ENCODE measurements around the gene KLK6. TPM values are rescaled to one million over a fixed set of nuclear protein-coding genes. Genes with fewer than 3 reads are reported as not detected.

Gene KLK6
- total RNA-seq, 4 donors from 2014 or later: 5.4 to 56.9 (median 9.0) TPM; not detected in 1

DNA sequence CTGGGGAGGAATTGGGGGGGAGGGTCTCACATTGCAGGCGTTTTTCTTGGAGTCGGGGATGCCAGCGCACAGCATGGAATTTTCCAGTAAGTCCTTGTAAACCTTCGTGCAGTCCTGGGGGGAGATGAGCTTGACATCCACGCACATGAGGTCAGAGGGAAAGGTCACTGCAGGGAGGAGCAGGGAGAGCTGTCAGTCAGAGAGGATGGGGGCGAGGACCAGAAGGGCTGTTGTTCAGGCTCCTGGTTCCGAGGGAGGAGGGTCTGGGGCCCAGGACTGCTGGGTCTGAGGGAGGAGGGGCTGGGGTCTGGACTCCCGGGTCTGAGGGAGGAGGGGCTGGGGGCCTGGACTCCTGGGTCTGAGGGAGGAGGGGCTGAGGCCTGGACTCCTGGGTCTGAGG is 10.4 kb upstream of the KLK6 start:
- no peaks in the 10 kb centered on the region for H3K36me3 ChIP-seq
- DNase-seq (ENCODE audit: low spot score in 2 of 2): no peak
- WGBS: 72% methylated on average over 8 of the region's 8 CpGs
- peaks cover 25% of the 10 kb centered on the region for H3K4me1 ChIP-seq
- TF ChIP-seq EP300 (IDR thresholded peaks at IDR 0.05) (no peak), POLR2AphosphoS5 (IDR thresholded peaks at IDR 0.05) (no peak), POLR2A (IDR thresholded peaks at IDR 0.05) (no peak)
- TF ChIP-seq, protein P1, sequence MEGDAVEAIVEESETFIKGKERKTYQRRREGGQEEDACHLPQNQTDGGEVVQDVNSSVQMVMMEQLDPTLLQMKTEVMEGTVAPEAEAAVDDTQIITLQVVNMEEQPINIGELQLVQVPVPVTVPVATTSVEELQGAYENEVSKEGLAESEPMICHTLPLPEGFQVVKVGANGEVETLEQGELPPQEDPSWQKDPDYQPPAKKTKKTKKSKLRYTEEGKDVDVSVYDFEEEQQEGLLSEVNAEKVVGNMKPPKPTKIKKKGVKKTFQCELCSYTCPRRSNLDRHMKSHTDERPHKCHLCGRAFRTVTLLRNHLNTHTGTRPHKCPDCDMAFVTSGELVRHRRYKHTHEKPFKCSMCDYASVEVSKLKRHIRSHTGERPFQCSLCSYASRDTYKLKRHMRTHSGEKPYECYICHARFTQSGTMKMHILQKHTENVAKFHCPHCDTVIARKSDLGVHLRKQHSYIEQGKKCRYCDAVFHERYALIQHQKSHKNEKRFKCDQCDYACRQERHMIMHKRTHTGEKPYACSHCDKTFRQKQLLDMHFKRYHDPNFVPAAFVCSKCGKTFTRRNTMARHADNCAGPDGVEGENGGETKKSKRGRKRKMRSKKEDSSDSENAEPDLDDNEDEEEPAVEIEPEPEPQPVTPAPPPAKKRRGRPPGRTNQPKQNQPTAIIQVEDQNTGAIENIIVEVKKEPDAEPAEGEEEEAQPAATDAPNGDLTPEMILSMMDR (IDR thresholded peaks at IDR 0.05): no peak
- H3K27me3 ChIP-seq: peaks cover 49% of the 10 kb centered on the region
- no peak overlapping the region for H3K4me3 ChIP-seq
- no peaks in the 10 kb centered on the region for H3K9me3 ChIP-seq
- H3K27ac ChIP-seq: no peak overlapping the region

DNA sequence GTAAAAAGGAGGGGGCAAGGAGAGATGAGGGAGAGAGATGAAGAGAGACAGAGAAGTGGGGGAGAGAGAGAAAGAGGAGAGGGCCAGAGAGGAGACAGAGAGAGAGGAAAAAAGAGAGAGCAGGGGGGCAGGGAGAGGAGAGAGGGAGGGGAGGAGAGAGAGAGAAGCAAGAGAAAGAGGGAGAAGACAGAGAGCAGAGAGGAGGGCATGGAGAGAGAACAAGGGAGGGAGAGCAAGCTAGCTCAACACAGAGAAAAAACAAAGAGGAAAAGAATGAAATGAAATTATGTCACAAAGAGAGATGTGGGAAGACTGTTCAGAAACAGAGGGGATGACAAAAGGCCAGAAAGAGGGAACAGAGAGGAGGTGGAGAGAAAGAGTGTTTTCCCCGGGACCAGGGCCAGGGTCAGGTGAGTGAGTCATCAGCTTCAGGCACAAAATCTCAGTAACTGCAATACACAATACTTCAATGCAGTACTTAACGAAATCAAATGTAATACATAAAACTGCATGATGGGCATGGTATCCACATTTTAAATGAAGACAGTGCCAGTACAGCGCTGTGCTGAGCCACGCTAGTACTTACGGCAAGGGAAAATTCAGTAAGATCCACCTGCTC is 9.5 kb upstream of the KLK6 start:
- DNase-seq (ENCODE audit: low spot score in 2 of 2): no peak
- no peaks in the 10 kb centered on the region for H3K36me3 ChIP-seq
- H3K27ac ChIP-seq: no peak overlapping the region
- H3K4me1 ChIP-seq: peaks cover 23% of the 10 kb centered on the region
- H3K27me3 ChIP-seq: peaks cover 43% of the 10 kb centered on the region
- WGBS: 45% methylated on average over 5 of the region's 5 CpGs
- no peak overlapping the region for H3K4me3 ChIP-seq
- H3K9me3 ChIP-seq: no peaks in the 10 kb centered on the region
- TF ChIP-seq EP300 (IDR thresholded peaks at IDR 0.05) (no peak), POLR2AphosphoS5 (IDR thresholded peaks at IDR 0.05) (no peak), POLR2A (IDR thresholded peaks at IDR 0.05) (no peak)
- TF ChIP-seq, protein P1 (IDR thresholded peaks at IDR 0.05): no peak

DNA sequence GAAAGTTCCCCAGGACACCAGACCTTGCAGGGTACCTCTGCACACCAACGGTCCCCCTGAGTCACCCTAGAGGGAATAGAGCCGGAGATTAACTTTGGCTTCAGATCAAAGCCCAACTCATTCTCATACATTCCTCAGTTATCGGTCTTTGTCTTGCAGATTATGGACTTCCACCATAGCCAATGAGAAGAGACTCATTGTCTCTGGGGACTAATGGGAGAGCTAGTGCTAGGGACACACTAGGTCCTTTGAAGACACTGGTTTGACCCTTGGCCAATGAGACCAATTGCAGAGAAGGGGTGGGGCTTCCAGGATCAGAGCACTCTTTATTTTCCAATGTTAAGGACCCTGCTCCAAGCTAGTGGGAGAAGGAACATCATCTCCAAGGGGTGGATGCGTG is 8.2 kb upstream of the KLK6 start:
- no peak overlapping the region for H3K27ac ChIP-seq
- H3K9me3 ChIP-seq: no peaks in the 10 kb centered on the region
- TF ChIP-seq EP300 (IDR thresholded peaks at IDR 0.05) (no peak), POLR2A (IDR thresholded peaks at IDR 0.05) (no peak), POLR2AphosphoS5 (IDR thresholded peaks at IDR 0.05) (no peak)
- TF ChIP-seq, protein P1 (IDR thresholded peaks at IDR 0.05): no peak
- H3K36me3 ChIP-seq: no peaks in the 10 kb centered on the region
- no peak for DNase-seq (ENCODE audit: low spot score in 2 of 2)
- no peak overlapping the region for H3K4me3 ChIP-seq
- WGBS: 82% methylated on average over 4 of the region's 4 CpGs
- H3K27me3 ChIP-seq: peaks cover 36% of the 10 kb centered on the region
- H3K4me1 ChIP-seq: peaks cover 18% of the 10 kb centered on the region

DNA sequence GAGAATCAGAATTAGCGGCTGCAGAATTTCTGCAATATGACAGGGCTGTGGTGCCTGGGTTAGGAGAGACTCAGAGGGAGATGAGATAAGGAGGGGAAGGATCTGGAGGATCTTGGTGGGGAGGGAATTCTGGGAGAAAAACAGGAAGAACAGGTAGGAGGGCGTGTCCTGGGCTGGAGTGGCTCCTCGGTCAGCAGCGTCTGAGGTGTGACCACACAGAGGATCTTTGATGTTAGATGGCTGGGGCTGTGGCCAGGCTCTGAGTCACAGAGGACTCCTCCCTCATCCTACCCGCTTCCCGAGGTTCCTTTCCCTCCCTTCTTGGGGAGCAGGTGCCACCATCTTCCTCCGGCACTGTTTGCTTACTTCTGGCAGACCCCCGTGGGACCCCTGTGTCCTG is 6.4 kb upstream of the KLK6 start:
- TF ChIP-seq, protein P1 (IDR thresholded peaks at IDR 0.05): no peak
- no peak for TF ChIP-seq POLR2AphosphoS5 (IDR thresholded peaks at IDR 0.05)
- TF ChIP-seq POLR2A (IDR thresholded peaks at IDR 0.05): no peak
- no peak for TF ChIP-seq EP300 (IDR thresholded peaks at IDR 0.05)
- no peak overlapping the region for H3K4me3 ChIP-seq
- no peaks in the 10 kb centered on the region for H3K9me3 ChIP-seq
- peaks cover 18% of the 10 kb centered on the region for H3K4me1 ChIP-seq
- WGBS: 13% methylated on average over 8 of the region's 8 CpGs
- H3K36me3 ChIP-seq: no peaks in the 10 kb centered on the region
- peaks cover 23% of the 10 kb centered on the region for H3K27me3 ChIP-seq
- H3K27ac ChIP-seq: no peak overlapping the region
- DNase-seq (ENCODE audit: low spot score in 2 of 2): no peak

DNA sequence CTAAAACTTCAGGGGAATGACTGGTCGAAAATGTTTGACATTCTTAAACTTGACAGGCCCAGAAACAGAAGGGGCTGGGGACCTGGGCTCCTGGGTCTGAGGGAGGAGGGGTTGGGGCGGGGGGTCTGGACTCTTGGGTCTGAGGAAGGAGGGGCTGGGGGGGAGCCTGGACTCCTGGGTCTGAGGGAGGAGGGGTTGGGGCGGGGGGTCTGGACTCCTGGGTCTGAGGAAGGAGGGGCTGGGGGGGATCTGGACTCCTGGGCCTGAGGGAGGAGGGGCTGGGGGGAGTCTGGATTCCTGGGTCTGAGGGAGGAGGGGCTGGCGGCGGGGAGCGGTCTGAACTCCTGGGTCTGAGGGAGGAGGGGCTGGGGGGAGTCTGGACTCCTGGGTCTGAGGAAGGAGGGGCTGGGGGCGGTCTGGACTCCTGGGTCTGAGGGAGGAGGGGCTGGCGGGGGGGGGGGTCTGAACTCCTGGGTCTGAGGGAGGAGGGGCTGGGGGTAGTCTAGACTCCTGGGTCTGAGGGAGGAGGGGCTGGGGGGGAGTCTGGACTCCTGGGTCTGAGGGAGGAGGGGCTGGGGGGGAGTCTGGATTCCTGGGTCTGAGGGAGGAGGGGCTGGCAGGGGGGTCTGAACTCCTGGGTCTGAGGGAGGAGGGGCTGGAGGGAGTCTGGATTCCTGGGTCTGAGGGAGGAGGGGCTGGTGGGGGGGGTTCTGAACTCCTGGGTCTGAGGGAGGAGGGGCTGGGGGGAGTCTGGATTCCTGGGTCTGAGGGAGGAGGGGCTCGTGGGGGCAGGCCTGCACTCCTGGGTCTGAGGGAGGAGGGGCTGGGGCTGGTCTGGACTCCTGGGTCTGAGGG is 5.5 kb upstream of the KLK6 start:
- H3K4me3 ChIP-seq: no peak overlapping the region
- H3K4me1 ChIP-seq: peaks cover 18% of the 10 kb centered on the region
- no peak for TF ChIP-seq POLR2AphosphoS5 (IDR thresholded peaks at IDR 0.05)
- TF ChIP-seq, protein P1 (IDR thresholded peaks at IDR 0.05): no peak
- TF ChIP-seq POLR2A (IDR thresholded peaks at IDR 0.05): no peak
- no peak for TF ChIP-seq EP300 (IDR thresholded peaks at IDR 0.05)
- H3K9me3 ChIP-seq: no peaks in the 10 kb centered on the region
- DNase-seq (ENCODE audit: low spot score in 2 of 2): no peak
- H3K36me3 ChIP-seq: no peaks in the 10 kb centered on the region
- 41% methylated on average over 3 of the region's 9 CpGs for WGBS
- H3K27me3 ChIP-seq: peaks cover 15% of the 10 kb centered on the region
- no peak overlapping the region for H3K27ac ChIP-seq
